Neural cell (in vitro differentiated cells): ENCODE measurements around the gene FER1L5.

Source experiments
- CTCF ChIP-seq: fragments of 450-650 bp; IDR thresholded peaks from 2 replicates; pipeline ENCODE4 v1.5.1; 2014; ENCODE audit warnings: antibody characterized with exemption, mild to moderate bottlenecking, moderate library complexity; ENCODE audit not compliant: poor library complexity, severe bottlenecking
- EZH2 ChIP-seq: fragments of 200-600, 300-800 bp; shearing (Covaris generic), sonication (generic); IDR thresholded peaks from 2 replicates; pipeline ENCODE4 v1.6.1; 2014; ENCODE audit warnings: antibody characterized with exemption, low read length, borderline replicate concordance, mild to moderate bottlenecking; ENCODE audit not compliant: insufficient read depth, poor library complexity, severe bottlenecking
- MXI1 ChIP-seq: fragments of 450-650 bp; conservative IDR thresholded peaks from 2 replicates; pipeline ENCODE4 v1.6.1; 2014; ENCODE audit warnings: antibody characterized with exemption, mild to moderate bottlenecking; ENCODE audit not compliant: poor library complexity, severe bottlenecking

- TF ChIP-seq CTCF (no peak), MXI1 (no peak), EZH2 (no peak)
These were observed 73.1 kb downstream of the FER1L5 start for GRCh38 chr2:96715658-96716057.
